ENCODE data around the gene AKAP6.

- TF ChIP-seq CTCF (conservative IDR thresholded peaks at IDR 0.05) (peak; percentile 96), ZFX (IDR thresholded peaks at IDR 0.05) (no peak)
Measured at GRCh38 chr14:32576088-32576795, 247.1 kb downstream of the AKAP6 start.
